OCI-LY7 (cell line): ENCODE measurements around the gene KRTAP4-16. TPM values are rescaled to one million over a fixed set of nuclear protein-coding genes. Genes with fewer than 3 reads are reported as not detected.
"Not testable (repeated sequence)": the region's sequence is repeated elsewhere in the genome, so short reads cannot be mapped to it uniquely, and the experiment has no call there.

Experiments
- BruUV-seq: library from RNA; stranded (reverse); fragments of 400-500 nt; replicated peaks from 2 replicates; lab custom pipeline; 2021; lab: Mats Ljungman, UMichigan
- CTCF ChIA-PET: fragments of 300-600 bp; sonication (Branson Sonifier 250); formaldehyde crosslinking; loops from one replicate; lab custom pipeline; 2022; ENCODE audit warnings: antibody characterized with exemption; ENCODE audit not compliant: unreplicated experiment; lab: Charles Lee
- POLR2A ChIA-PET: fragments of 300-600 bp; sonication (Branson Sonifier 250); formaldehyde crosslinking; loops from one replicate; lab custom pipeline; 2022; ENCODE audit warnings: antibody characterized with exemption; lab: Charles Lee
- DNase-seq: peaks from one replicate; pipeline ENCODE4 v3.0.0-alpha.2; 2015; ENCODE audit warnings: low spot score
- H2AFZ ChIP-seq: fragments of 200-600 bp; sonication (generic), shearing (Covaris generic); 2 replicates; pipeline ENCODE4 v1.6.1; 2014; ENCODE audit warnings: mild to moderate bottlenecking, antibody characterized with exemption, low read length, moderate library complexity
- H3K27ac ChIP-seq: fragments of 200-600 bp; sonication (generic); 2 replicates; pipeline ENCODE4 v1.5.1; 2014; ENCODE audit warnings: mixed run types, low read depth, mild to moderate bottlenecking, moderate library complexity, low read length, inconsistent platforms; ENCODE audit not compliant: poor library complexity, severe bottlenecking
- H3K36me3 ChIP-seq: fragments of 200-600 bp; sonication (generic); 2 replicates; pipeline ENCODE4 v1.6.1; 2014; ENCODE audit warnings: mild to moderate bottlenecking, antibody characterized with exemption, low read length, moderate library complexity, mixed read lengths; ENCODE audit not compliant: insufficient read depth
- H3K4me1 ChIP-seq: fragments of 200-600 bp; sonication (generic); 2 replicates; pipeline ENCODE4 v1.5.1; 2014; ENCODE audit warnings: mild to moderate bottlenecking, low read length; ENCODE audit not compliant: insufficient read depth, poor library complexity, severe bottlenecking
- H3K4me2 ChIP-seq: fragments of 200-600 bp; sonication (generic); 2 replicates; pipeline ENCODE4 v1.6.1; 2014; ENCODE audit warnings: mild to moderate bottlenecking, low read length
- H3K4me3 ChIP-seq: fragments of 200-600 bp; sonication (generic); 2 replicates; pipeline ENCODE4 v1.5.1; 2014; ENCODE audit warnings: mild to moderate bottlenecking, low read depth, low read length; ENCODE audit not compliant: poor library complexity, severe bottlenecking
- H3K79me2 ChIP-seq: fragments of 200-600 bp; sonication (generic); 2 replicates; pipeline ENCODE4 v1.6.1; 2016; ENCODE audit warnings: low read depth, mild to moderate bottlenecking, low read length, moderate library complexity, mixed read lengths; ENCODE audit not compliant: insufficient read depth
- H3K9me2 ChIP-seq: fragments of 200-600 bp; sonication (generic); 2 replicates; pipeline ENCODE4 v1.6.1; 2016; ENCODE audit warnings: mild to moderate bottlenecking, low read length, mixed read lengths; ENCODE audit not compliant: insufficient read depth
- H3K9me3 ChIP-seq: fragments of 200-600 bp; sonication (generic); 2 replicates; pipeline ENCODE4 v1.6.1; 2014; ENCODE audit warnings: mild to moderate bottlenecking, mixed run types, low read length, mixed read lengths
- H4K20me1 ChIP-seq: fragments of 200-600 bp; sonication (generic); 2 replicates; pipeline ENCODE4 v1.6.1; 2014; ENCODE audit warnings: mild to moderate bottlenecking, antibody characterized with exemption, low read length, moderate library complexity, mixed read lengths; ENCODE audit not compliant: insufficient read depth
- CTCF ChIP-seq: fragments of 200-600 bp; sonication (generic); conservative IDR thresholded peaks from 2 replicates; pipeline ENCODE4 v1.5.1; 2014; ENCODE audit warnings: mild to moderate bottlenecking, antibody characterized with exemption, low read length, moderate library complexity, mixed read lengths
- EZH2phosphoT487 ChIP-seq: fragments of 200-600 bp; sonication (generic); IDR thresholded peaks from 2 replicates; pipeline ENCODE4 v1.6.1; 2018; ENCODE audit warnings: low read depth, borderline replicate concordance, mild to moderate bottlenecking, mixed run types, antibody characterized with exemption, low read length, moderate library complexity, mixed read lengths
- intact Hi-C: fragments of 100-400 bp; cut with micrococcal nuclease; formaldehyde crosslinking; loops from one replicate; pipeline ENCODE4 v1.10.0; 2022; ENCODE audit not compliant: unreplicated experiment
- total RNA-seq, 2 experiments: library from RNA; depleted of rRNA in 1 of 2; stranded (reverse); fragments of >200 nt in 1 of 2; shearing (Covaris generic) in 1 of 2; gene quantifications; 2 replicates each; pipeline ENCODE4 v1.2.3, GENCODE V29; 2014 to 2022

Gene KRTAP4-16
- total RNA-seq, 2 experiments from 2014 or later, result not detected

GRCh38 chr17:41141361-41141760 is 39.4 kb upstream of the KRTAP4-16 start:
- no TSS peak for BruUV-seq
- CTCF ChIA-PET, result no interaction called here

GRCh38 chr17:41140360-41141131 is 38.5 kb upstream of the KRTAP4-16 start, which contains the start of gene KRTAP4-6:
KRTAP4-6 (minus strand) TSS chr17:41140544; CDS start chr17:41140487, 57 bp downstream.
- peaks cover 7% of the 10 kb centered on the region; the same call in 1 of the 2 replicates for H3K9me3 ChIP-seq
- ChIA-PET CTCF (no interaction called here), POLR2A (no interaction called here)
- no peaks in the 10 kb centered on the region for H3K79me2 ChIP-seq
- DNase-seq, result no peak
- TF ChIP-seq EZH2phosphoT487 (no peak), CTCF (no peak)
- no peaks in the 10 kb centered on the region for H4K20me1 ChIP-seq
- H3K27ac ChIP-seq, result no peak within 1 kb of the TSS
- intact Hi-C loops, result no loop called here
- no peaks in the 10 kb centered on the region for H3K9me2 ChIP-seq
- BruUV-seq, result no TSS peak
- no peak within 1 kb of the TSS for H2AFZ ChIP-seq
- H3K4me1 ChIP-seq, result no peaks in the 10 kb centered on the region
- no peak within 1 kb of the TSS for H3K4me3 ChIP-seq
- H3K4me2 ChIP-seq, result no peak within 1 kb of the TSS
- H3K36me3 ChIP-seq, result no peaks in the 10 kb centered on the region

More at GRCh38 chr17:41141361-41141760, 39.4 kb upstream of the KRTAP4-16 start:
- Histone ChIP-seq H3K79me2 (no peaks in the 10 kb centered on the region), H3K9me3 (peaks cover 7% of the 10 kb centered on the region; the same call in 1 of the 2 replicates), H2AFZ (no peak overlapping the region), H3K4me2 (no peak overlapping the region), H3K27ac (no peak overlapping the region), H3K36me3 (no peaks in the 10 kb centered on the region), H3K9me2 (no peaks in the 10 kb centered on the region), H3K4me3 (no peak overlapping the region), H4K20me1 (no peaks in the 10 kb centered on the region), H3K4me1 (no peaks in the 10 kb centered on the region)
- TF ChIP-seq CTCF (no peak), EZH2phosphoT487 (no peak)
- POLR2A ChIA-PET, result no interaction called here
- no peak for DNase-seq
- intact Hi-C loops, result no loop called here

GRCh38 chr17:41139865-41140264 is 37.9 kb upstream of the KRTAP4-16 start:
- BruUV-seq, H3K4me1 ChIP-seq, intact Hi-C loops, H3K4me2 ChIP-seq, CTCF ChIA-PET, H3K36me3 ChIP-seq, H3K9me3 ChIP-seq, H3K9me2 ChIP-seq, H3K79me2 ChIP-seq, H3K27ac ChIP-seq, H4K20me1 ChIP-seq, H2AFZ ChIP-seq, DNase-seq, POLR2A ChIA-PET, H3K4me3 ChIP-seq: not testable (repeated sequence)
